ENCODE data around the gene FFAR4.
A peak's percentile ranks its signal among the peaks of the same experiment; 100 is the strongest.
"Not testable (repeated sequence)": the region's sequence is repeated elsewhere in the genome, so short reads cannot be mapped to it uniquely, and the experiment has no call there.

FFAR4 gene

DNA sequence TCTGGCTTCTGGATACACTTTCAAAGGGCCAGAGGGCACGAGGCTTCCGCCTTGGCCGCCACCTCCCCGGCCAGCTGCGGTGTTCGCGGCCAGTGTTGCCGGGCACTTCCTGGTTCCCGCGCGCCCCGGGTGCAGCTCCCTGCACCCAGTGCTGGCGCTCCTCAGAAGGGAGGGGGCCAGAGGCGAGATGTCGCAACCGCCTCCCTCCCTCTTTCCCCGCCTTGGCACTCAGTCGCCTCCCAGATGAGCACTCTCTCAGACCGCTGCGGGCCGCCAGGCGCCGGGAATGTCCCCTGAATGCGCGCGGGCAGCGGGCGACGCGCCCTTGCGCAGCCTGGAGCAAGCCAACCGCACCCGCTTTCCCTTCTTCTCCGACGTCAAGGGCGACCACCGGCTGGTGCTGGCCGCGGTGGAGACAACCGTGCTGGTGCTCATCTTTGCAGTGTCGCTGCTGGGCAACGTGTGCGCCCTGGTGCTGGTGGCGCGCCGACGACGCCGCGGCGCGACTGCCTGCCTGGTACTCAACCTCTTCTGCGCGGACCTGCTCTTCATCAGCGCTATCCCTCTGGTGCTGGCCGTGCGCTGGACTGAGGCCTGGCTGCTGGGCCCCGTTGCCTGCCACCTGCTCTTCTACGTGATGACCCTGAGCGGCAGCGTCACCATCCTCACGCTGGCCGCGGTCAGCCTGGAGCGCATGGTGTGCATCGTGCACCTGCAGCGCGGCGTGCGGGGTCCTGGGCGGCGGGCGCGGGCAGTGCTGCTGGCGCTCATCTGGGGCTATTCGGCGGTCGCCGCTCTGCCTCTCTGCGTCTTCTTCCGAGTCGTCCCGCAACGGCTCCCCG, at the start of gene FFAR4:
Gene FFAR4, plus strand, starts transcription at position 231 of the 842 bp plus-strand sequence. Its CDS starts 56 bp downstream, at position 287.
- DNase-seq (ENCODE audit: low read depth, low spot score): no peak

DNA sequence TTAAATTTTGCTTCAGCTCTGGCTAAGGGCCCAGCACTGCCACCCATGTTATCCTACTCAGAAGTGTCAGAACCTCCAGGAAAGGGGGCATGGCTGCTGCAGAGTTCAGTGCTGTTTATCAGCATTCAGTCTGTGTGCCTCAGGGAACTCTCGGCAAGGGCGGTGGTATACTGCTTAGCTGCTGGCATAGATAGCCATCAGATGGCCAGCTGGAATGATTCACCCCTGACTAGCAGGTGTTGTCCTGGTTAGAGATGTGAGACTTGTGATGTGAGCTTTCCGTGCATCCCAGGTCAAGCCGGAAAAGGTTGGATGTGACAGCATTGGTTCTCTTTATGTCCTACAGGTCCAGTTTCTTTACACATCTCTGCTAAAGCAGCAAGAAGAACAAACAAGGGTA, 47.9 kb upstream of the FFAR4 start:
- DNase-seq (ENCODE audit: low read depth, low spot score): no peak

DNA sequence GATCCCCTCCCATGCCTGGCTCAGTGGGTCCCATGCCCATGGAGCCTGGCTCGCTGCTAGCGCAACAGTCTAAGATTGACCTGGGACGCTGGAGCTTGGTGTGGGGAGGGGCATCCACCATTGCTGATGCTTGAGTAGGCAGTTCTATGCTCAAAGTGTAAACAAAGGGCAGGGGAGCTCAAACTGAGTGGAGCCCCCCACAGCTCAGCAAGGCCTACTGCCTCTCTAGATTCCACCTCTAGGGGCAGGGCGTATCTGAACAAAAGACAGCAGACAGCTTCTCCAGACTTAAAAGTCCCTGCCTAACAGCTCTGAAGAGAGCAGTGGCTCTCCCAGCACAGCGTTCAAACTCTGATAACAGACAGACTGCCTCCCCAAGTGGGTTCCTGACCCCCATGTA, 31.2 kb upstream of the FFAR4 start:
- DNase-seq (ENCODE audit: low read depth, low spot score): no peak

DNA sequence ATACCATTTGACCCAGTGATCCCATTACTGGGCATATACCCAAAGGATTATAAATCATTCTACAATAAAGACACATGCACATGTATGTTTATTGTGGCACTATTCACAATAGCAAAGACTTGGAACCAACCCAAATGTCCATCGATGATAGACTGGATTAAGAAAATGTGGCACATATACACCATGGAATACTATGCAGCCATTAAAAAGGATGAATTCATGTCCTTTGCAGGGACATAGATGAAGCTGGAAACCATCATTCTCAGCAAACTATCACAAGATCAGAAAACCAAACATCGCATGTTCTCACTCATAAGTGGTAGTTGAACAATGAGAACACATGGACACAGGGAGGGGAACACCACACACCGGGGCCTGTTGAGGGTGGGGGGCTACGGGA, 25.6 kb upstream of the FFAR4 start:
- DNase-seq (ENCODE audit: low read depth, low spot score): not testable (repeated sequence)

DNA sequence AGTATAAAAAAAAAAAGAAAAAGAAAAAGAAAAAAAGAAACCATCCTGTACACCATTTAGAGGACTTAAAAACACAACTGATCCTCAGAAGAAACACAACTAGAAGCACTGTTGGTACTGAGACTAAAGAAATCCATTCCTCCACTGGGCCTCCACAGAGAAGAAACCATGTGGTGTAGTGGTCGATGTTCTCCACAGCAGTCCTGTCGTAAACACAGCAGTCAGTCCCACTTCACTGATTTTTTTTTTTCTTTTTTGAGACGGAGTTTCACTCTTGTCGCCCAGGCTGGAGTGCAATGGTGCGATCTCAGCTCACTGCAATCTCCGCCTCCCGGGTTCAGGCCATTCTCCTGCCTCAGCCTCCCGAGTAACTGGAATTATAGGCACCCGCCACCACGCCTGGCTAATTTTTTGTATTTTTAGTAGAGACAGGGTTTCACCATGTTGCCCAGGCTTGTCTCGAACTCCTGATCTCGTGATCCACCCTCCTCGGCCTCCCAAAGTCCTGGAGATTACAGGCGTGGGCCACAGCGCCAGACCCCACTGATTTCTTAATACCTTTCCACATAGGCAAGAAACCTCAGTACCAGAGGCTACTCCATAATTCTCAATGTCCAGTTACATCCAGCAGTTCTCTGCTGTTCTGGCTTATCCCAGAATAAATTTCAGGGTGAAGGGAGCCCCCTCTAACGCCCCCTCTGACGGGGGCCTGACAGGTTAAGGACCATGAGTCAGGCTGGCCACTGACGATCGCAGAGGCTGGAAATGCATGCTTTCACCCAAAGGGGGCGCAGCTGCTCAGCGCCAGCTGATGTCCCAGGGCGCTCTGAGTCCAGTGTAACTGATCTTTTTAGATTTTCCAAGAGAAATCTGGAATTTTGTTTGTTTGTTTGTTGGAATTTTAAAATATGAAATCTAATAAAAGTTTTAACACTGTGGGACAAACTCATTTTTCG, 24.8 kb upstream of the FFAR4 start:
- no peak for DNase-seq (ENCODE audit: low read depth, low spot score)

DNA sequence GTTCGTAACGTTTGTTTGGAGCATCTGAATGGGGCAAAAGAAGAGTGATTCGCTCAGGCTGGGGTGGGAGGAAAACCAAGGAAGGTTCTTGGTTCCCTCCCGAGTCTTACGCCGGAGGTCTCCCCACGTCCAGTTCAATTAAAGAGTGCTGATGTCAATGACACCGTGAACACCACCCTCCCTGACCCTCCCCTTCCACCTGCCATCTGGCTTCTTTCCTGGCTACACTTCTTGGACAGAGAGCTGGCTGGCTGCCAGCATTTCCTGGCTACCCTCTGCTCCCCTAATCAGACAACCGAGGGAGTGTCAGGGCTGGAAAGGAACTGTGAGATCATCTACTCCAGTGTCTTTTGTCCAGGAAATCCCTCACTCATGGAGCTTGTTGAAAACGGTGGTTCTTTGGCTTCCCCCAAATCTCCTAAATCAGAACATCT, 24.1 kb upstream of the FFAR4 start:
- DNase-seq (ENCODE audit: low read depth, low spot score): no peak

DNA sequence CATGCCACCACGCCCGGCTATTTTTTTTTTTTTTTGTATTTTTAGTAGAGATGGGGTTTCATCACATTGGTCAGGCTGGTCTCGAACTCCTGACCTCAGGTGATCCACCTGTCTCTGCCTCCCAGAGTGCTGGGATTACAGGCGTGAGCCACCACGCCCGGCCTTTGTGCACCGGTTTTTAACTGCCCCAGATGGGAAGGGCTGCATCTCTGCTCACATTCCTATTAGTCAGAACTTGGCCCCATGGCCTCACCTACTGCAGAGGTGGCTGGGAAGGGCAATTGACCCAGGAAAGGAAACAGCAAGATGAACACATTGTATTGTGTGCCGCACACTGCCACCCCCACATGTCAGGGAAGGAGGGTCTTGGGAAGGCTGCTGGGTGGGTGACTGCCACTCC, 19.5 kb upstream of the FFAR4 start:
- DNase-seq (ENCODE audit: low read depth, low spot score): not testable (repeated sequence)

DNA sequence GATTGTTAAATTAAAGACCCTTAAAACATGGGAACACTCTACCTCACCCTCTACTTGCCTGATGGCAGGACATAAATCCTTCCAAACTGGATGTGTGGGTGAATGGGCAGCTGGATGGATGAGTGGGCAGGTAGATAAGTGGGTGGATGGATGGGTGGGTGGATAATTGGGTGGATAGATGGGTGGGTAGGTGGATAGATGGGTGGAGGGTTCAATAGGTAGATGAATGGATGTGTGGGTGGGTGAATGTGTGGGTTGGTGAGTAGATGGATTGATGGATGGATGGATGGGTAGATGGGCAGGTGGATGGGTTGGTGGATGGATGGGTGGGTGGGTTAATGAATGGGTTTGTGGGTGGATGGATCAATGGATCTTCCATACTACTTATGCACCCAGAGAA, 18.9 kb upstream of the FFAR4 start:
- DNase-seq (ENCODE audit: low read depth, low spot score): no peak

DNA sequence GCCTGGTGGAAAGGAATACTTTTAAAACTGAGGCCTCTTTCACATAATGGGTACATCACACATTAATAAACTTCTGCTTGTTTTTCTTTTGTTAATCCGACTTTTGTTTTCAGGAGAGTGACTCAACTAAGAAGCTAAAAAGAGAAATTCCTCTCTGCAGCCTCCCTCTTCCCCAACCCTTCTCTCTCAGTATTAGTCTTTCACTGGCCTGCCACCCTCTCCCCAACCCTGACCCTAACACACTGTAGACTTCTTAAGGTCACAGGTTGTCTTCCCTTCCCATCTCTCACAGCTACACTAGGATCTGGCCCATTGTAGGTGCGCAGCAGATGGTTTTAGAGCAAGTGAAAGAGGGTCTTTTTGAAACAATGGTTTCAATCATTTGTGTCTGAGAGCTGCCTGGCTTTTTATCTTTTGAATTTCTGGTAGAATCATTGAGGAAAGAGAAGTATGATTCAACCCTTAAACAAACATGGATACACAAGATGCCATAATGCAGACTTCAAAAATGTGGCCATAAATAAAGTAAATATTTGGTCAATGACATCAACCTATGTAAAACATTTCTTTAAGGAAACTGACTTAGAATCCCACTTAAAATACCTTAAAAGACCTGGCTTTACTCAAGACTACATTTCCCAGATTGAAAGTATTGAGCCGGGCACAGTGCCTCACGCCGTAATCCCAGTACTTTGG, 17.9 kb upstream of the FFAR4 start:
- no peak for DNase-seq (ENCODE audit: low read depth, low spot score)

DNA sequence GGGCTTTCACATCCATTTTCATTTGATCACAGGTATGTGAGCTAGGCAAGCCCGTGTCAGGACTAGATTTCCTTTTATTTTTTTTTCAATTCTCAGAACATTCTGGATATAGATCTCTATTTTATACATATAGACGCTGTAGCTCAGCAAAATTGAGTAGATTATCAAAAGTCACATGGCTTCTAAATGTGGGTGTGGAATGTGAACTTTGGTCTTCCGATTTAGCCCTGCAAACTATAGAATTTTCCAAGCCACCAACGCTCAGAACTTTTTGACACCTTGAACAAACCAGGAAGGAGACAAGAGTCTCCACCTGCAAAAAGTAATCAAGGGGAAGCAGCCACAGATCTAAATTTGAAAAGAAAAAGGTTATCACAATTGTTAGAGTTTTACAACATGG, 15.9 kb upstream of the FFAR4 start:
- DNase-seq (ENCODE audit: low read depth, low spot score): no peak

DNA sequence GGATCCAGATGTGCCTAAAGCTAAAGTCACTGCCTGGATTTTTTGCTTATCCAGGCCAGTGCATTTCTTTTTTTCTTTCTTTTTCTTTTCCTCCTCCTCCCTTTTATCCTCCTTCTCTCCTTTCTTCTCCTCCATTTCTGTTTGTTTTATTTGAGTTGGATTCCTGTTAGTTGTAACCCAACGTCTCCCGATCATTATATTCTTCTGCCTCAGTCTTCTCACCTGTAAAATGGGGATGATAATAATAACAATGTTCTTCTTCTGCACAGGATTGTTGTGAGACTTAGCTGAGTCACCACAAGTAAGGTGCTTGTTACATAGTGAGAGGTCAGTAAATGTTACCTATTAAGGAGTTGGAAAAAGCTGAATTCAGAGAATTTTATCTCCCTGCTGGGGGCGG, 13.7 kb upstream of the FFAR4 start:
- DNase-seq (ENCODE audit: low read depth, low spot score): no peak

DNA sequence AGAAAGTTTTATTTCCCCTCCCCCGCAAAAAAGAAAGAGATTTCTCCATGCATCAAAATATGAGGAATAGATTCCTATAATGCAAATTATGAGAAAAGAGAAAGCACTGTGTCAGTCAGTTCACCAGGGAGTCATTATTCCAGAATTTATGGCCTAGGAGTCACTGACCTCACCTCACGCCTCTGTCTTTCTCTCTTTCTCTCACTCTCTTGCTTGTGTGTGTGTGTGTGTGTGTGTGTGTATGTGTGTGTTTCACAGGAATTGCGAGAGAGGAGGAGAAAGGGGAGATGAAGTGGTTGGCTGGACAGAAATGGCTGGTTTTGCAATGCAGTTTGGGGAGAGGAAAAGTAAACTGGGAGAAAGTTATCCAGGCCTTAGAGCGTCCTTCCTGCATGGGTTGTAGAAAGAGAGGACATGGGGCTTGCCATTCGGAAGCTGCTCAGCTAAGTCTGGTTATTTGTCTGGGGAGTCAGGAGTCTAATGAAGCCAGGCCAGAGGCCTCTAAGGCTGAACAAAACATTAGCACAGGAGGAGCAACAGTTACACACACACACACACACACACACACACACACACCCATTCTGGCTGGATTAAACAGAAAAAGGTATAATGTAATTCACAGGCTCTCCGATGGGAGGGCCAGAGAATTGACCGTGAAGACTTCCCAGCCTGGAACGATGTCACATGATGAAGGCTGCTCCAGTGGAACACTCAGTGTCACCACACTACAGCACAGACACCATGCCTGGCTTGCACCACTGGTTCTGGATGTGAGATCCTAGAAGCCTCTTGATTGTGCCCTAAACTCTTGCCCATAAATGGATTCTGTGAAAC, 12.8 kb upstream of the FFAR4 start:
- DNase-seq (ENCODE audit: low read depth, low spot score): no peak

DNA sequence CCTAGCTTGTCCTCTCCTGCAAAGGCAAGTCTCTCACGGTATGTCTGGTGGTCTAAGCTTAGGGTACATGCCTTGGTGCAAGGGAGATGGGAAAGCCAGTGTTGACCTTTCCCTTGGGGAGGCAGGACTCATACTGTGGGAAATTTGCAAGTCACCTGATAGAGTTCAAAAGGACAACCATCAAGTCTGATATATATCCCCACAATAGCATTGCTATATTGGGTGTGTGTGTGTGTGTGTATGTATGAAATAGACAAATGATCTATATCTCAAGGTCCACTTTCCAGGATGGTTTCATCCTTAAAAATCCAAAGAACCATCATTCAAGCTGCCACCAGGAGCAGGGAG, 12.2 kb upstream of the FFAR4 start:
- DNase-seq (ENCODE audit: low read depth, low spot score): no peak

DNA sequence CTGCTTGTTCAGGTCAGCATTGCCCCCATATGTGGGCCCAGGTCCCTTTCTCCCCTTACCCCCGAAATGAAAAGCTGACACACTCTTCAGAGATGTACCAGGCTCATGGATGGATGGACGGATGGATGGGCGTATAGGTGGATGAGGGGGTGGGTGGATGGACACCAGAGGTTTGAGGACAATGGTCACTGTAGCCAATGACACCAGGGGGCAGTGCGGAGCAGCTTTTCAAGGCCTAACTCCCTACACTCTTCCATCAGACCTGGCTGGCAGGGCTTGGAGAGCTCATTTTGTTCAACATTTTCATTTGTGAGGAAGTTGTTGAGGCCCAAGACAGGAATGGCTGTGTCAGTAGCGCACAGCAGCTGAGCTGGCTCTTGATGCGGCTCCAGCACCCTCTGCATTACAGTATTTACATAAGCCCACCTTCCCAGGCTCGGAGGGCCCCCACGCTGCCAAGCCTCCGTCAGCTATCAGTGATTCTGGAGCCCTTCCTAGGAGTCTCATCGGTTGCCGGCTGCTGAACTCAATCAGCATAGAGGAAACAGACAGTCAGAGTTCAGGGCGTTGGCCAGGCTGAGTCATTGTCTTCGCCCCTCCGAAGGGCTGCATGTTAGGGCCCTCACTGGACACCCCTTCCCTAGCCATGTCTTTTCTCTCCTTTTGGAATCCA, 11.6 kb upstream of the FFAR4 start:
- DNase-seq (ENCODE audit: low read depth, low spot score): peak; percentile 44

DNA sequence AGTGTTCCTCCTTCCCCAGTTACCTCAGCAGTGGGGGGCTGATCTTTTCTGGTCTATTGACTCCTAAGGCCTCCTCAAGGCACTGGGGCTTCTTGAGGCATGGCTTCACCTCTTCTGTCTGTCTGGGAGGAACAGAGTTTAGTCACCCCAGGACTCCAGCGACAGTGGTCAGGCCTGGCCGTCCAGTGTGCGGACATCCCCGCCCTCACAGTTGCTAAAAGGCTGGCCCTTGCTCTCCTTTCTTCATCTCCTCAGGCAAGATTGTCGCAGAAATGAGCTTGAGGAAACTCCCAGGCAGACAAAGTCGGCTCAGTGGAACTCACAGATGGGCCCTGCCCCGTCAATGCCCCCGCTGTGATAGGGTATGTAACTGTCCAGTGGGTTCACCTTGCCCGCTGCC, 7.0 kb upstream of the FFAR4 start:
- no peak for DNase-seq (ENCODE audit: low read depth, low spot score)

DNA sequence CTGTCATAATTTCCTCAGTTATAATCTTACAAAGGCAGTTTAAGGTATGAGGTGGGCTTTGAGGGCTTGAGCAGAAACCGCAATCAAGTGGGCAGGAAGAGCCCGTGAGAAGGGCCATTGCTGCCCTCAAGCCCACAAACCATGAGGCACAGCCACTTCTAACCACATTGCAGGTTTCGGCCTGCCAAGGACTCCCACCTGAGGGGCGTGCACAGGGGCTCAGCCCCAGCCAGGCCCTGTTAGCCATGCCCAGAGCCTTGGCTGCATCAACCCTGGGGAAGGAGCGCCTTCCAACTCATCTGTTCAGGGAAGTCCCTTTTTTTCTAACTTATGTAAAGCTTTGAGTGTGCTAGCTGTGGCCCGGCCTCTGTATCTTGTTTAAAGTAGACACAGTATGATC, 5.9 kb upstream of the FFAR4 start:
- no peak for DNase-seq (ENCODE audit: low read depth, low spot score)

DNA sequence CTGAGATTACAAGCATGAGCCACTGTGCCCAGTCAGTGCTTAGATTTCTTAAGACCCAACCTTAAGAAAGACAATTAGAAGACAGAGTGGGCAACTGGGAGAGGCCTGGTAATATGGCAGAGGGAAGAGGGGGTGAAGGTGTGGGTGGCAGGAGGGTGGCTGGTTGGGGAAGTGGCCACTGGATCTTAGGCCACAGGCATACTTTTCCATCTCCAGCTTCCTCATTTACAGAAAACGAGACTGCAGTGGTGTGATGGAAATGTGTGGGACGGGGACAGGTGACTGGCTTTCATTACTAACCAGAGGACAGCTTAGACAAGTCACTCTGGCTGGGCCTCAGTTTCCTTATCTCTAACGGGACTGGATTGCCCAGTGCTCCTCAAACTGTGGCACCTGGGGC, 1.0 kb upstream of the FFAR4 start:
- DNase-seq (ENCODE audit: low read depth, low spot score): no peak

DNA sequence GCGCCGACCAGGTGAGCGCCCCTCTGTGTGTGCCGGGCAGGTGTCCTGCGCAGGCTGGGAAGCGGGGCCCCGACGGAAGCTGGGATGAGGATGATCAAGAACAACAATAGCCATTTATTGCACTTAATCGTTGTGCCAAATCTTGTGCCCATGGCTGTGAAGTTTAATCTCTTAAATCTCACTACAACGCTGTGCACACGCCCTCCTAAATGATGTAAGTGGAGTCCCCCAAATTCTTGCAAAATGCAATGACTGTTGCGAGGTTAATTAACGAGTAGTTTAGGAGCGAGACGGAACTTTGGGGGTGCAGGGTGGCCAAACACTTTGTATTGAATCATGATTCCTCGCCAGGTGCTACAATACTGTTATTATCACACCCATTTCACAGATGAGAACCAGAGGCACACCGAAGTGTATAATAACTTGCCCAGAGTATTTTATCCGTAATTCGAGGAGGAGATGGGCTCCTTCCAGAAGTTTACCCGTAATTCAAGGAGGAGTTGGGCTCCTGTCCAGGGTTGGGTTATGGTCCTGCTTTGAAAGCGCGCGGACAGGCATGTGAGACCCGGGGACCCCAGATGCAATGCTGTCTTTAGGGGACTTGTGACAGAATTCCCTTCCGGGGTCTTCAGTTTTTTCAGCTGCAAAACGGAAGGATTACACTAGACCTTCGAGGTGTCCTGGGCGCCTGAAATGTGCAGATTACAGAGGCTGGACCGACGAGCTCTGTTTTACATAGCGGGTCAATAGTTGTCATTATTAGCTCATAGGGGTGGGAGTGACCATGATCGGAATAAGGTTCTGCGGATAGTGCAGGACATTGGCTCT, 1.0 kb downstream of the FFAR4 start:
- no peak for DNase-seq (ENCODE audit: low read depth, low spot score)

DNA sequence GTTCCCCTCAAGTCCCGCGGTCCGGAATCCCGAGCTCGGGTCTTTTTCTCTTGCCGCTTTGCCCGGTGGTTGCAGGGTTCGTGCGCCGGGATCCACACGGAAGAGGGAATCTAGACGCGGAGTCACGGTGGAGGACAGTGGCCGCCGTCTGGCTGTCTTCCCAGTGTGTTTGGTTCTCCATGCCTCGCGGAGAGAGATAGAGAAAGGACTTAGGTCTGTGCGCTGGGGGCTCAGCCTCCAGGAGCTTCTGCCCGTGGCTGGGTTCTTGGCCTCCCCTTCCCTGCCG, 1.6 kb downstream of the FFAR4 start:
- no peak for DNase-seq (ENCODE audit: low read depth, low spot score)

DNA sequence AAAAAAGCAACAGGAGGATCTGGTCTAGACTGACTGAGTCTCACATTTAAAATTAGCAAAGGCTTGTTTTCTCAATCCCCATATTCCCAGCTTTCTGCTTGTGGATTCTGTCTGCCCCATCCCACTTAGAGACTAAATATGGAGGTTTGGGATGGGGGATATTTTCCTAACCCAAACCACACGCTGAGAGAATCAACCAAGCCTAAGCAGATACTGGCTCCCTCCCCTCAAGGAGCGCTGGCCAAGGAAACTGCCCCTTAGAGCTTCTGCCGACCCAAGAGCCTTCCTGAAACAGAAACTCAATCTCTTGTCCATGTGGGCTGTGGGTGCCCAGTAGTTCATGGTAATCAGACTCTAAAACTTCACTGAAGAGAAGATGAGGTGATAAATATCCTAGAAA, 3.9 kb downstream of the FFAR4 start:
- no peak for DNase-seq (ENCODE audit: low read depth, low spot score)
